Sigmoid colon (tissue), 4 donors: ENCODE measurements around the gene SPATS2L.

ENCODE experiments used
- POLR2A ChIP-seq, 2 donors: fragments of 450-650 bp; IDR thresholded peaks; one replicate each; pipeline ENCODE4 v1.6.1; 2016; ENCODE audit warnings: antibody characterized with exemption in 2 of 2, mild to moderate bottlenecking in 2 of 2, moderate library complexity in 2 of 2
- POLR2AphosphoS5 ChIP-seq, 4 donors: sonication (generic); formaldehyde crosslinking; IDR thresholded peaks; one replicate each; pipeline ENCODE4 v1.6.1; 2017; ENCODE audit warnings: antibody characterized with exemption in 4 of 4
- TF ChIP-seq, protein P1 (sequence below), 4 experiments: fragments of 450-650 bp in 3 of 4; fragments of 200-600 bp in 1 of 4; IDR thresholded peaks; one replicate each; pipeline ENCODE4 v1.5.1; 2016 to 2019; ENCODE audit warnings: antibody characterized with exemption in 4 of 4, mild to moderate bottlenecking in 3 of 4, moderate library complexity in 2 of 4

DNA sequence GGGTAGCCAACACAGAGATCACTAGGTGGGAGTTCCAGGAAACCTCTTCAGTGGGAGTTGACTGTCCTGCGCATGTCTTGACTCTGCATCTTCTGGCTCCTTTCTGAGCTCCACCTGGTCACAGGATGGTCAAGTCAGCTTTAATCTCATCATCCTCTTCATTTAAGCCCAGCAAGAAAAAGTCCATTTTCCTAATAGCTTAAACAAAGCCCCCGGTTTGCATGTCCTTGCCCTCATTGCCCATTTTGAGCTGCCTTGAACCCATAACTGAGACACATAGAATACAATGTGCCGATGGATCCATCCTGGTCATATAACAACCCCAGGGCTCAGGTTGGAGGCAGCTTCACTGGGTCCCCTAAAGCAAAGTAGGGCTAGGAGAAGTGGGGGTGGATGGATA, 40.8 kb downstream of the SPATS2L start:
- TF ChIP-seq, protein P1, sequence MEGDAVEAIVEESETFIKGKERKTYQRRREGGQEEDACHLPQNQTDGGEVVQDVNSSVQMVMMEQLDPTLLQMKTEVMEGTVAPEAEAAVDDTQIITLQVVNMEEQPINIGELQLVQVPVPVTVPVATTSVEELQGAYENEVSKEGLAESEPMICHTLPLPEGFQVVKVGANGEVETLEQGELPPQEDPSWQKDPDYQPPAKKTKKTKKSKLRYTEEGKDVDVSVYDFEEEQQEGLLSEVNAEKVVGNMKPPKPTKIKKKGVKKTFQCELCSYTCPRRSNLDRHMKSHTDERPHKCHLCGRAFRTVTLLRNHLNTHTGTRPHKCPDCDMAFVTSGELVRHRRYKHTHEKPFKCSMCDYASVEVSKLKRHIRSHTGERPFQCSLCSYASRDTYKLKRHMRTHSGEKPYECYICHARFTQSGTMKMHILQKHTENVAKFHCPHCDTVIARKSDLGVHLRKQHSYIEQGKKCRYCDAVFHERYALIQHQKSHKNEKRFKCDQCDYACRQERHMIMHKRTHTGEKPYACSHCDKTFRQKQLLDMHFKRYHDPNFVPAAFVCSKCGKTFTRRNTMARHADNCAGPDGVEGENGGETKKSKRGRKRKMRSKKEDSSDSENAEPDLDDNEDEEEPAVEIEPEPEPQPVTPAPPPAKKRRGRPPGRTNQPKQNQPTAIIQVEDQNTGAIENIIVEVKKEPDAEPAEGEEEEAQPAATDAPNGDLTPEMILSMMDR (IDR thresholded peaks at IDR 0.05), result no peak
- TF ChIP-seq POLR2A (IDR thresholded peaks at IDR 0.05), result no peak
- no peak for TF ChIP-seq POLR2AphosphoS5 (IDR thresholded peaks at IDR 0.05)
